H4 (cell line): Measurements from ENCODE around the gene C14orf132. TPM values are rescaled to one million over a fixed set of nuclear protein-coding genes. Genes with fewer than 3 reads are reported as not detected.
"Not testable (repeated sequence)": the region's sequence is repeated elsewhere in the genome, so short reads cannot be mapped to it uniquely, and the experiment has no call there.

Source experiments
- DNase-seq: peaks from one replicate; pipeline ENCODE4 v3.0.0-alpha.2; 2015; ENCODE audit warnings: low spot score
- total RNA-seq: library from RNA; depleted of rRNA; stranded (reverse); fragments of >200 nt; shearing (Covaris generic); gene quantifications from 2 replicates; pipeline ENCODE4 v1.2.3, GENCODE V29; 2014

The C14orf132 gene
- total RNA-seq, 1 experiment from 2014 or later = 7.4 TPM

GRCh38 chr14:96059519-96060135, 20.5 kb downstream of the C14orf132 start:
- no peak for DNase-seq

DNA sequence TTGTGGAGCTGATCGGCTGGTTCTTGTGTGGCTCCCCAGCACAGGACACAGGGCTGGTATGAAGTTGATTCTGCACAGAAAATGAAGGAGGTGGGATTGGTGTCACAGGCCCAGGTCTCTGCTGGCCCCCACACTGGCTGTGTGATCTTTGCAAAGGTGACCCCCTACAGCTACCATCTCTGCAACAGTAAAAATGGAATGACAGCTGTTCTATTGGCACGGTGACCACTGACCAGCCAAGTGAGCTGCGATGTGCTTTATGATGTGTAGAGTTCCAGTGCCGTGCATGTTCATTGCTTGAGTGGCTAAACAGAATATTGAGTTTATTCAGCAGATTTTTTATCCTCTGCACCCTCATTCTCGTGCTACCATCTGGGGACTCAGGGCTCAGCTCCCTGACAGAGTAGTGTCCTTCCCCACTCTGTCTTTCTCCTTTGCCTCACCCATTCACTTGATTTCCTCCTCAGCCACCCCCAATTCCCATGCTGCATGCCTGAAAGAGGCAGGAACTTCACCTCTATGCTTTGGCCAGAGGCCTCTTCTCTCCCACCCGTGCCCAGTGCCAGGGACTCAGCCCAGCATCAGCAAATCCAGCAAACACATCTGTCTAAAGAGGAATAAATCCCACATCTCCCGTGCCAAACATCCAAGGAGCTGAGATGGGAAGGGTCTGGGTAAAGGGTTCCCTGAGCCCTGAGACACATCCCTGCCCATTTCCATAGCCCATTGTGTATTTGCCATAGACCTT, 21.2 kb downstream of the C14orf132 start:
- DNase-seq = no peak

- no peak for DNase-seq
Observed at GRCh38 chr14:96062010-96062409, 22.8 kb downstream of the C14orf132 start.

DNA sequence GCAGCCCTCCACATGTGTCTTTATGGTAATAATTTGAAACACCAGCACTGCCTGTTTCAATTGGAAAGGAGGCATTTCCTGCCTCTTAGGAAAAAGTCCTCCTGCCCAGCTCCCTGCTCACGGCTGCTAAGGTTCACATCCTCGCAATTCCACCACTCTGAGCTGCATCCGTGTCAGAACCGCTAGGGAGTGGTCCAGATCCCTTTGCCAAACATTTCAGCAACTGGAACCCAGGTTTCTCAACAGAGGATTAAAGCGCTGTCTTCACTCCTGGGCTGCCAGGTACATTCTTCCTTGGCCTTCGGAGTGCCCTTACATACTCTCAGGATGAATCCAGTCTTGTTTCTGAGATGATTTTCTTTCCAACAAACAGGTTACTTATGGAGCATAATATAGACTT, 23.3 kb downstream of the C14orf132 start:
- no peak for DNase-seq

GRCh38 chr14:96064866-96065265, 25.7 kb downstream of the C14orf132 start:
- DNase-seq = no peak

GRCh38 chr14:96065661-96066459, 26.7 kb downstream of the C14orf132 start:
- DNase-seq = no peak

DNA sequence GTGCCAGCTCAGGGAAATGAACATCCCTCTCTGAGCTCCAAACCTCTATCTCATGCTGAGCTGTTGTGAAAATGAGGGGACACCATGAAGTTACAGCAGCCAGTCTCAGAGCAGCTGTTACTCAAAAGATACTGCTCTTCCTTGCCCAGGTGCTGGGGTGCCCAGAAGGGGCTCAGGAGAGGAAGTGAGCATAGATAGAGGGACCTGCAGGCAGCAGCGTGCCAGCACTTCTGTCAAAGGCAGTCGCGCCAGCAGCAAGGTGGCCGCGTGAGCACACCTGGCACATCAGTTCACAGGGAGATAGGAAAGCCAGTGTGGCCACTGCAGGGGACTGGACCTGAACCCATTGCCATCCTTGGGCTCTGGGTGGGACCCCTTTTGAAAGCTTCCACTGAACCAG, 27.8 kb downstream of the C14orf132 start:
- DNase-seq = no peak

- DNase-seq = no peak
Observed at GRCh38 chr14:96067985-96068930, 29.1 kb downstream of the C14orf132 start.

DNA sequence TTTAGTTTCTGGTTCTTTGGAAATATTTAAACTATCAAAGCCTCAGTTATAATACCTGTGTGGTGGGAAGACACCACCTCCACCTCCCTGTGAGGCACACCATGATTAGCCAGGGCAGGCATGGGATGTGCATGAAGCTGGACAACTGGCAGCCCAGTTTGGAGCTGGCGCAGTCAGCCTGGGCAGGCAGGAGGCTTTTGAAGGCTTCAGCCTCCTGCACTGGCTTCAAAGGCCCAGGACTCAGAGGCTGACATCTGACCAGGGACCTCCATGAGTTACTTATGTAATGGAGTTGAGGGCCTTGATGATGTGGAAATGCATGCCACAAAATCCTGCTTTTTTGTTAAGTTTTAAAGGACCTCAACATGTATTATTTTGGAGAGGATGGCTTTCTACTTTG, 30.3 kb downstream of the C14orf132 start:
- no peak for DNase-seq

- no peak for DNase-seq
Observed at GRCh38 chr14:96071561-96071960, 32.4 kb downstream of the C14orf132 start.

DNA sequence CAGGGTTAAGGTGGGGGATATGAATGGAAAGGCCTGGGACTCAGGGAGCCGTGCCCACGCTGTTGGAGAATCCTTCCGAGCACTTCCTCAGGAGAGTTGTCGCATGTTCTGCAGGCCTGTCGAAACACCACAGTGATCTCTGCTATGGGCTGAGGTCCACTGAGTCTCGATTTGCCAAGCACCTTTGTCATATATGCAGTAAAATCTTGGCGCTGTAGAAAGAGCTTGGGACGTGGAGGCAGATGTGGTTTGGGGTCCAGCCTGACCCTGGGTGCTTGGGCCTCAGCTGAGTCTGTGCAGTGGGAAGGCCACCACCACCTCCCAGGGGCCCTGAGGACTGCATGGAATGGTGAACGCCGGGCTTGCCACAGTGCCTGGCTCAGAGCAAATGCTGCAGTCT, 32.9 kb downstream of the C14orf132 start:
- no peak for DNase-seq

- no peak for DNase-seq
Observed at GRCh38 chr14:96072746-96073145, 33.6 kb downstream of the C14orf132 start.

- DNase-seq = not testable (repeated sequence)
Observed at GRCh38 chr14:96073260-96074039, 34.3 kb downstream of the C14orf132 start.

DNA sequence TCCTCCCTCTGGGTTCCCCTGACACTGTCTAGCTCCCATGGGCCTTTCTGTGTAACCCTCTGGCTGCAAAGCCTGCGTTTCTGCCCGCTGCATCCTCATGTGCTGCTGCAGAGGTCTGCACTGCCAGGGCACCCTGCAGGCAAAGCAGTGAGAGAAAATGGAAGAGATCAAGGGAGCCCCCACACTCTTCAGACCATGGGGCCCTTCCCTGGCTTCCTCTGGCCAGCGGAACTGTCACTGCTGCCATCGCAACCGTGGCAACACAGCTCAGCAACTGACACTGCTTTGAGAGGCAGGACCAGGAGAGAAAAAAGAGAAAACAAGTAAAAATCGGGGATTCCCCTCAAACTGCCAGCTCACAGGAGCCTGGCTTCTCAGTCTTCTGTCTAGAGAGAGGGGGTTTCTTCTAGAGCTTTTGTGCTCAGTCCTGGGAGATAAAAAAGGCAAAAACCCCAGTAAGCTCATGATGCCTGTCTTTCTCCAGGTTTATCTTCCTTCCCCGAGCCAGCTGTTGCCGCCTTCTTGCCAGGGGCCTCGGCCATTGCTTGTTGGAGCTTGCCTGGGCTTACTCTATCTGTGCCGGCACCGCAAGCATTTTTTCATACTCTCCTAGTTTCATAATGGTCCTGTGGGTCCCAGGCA, 38.9 kb downstream of the C14orf132 start:
- no peak for DNase-seq

DNA sequence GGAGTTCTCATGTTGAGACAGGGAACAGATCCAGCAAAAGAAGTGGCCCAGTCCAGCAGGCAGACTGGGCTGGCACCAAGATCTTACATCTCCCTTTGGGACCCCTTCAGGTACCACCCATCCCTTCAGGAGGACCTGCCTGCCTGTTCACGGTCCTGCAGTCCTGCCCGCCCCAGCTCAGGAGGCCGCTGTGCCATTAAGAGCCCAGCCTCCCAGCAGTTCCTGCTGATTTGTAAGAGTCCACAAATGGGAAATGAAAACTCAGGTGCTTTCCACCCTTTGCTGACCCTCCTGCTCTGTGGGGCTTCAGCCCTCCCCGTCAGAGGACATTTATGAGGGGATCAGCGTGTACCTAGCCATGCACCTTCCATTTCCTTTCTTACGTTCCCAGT, 39.5 kb downstream of the C14orf132 start:
- DNase-seq = no peak

GRCh38 chr14:96079066-96079465, 39.9 kb downstream of the C14orf132 start:
- DNase-seq = no peak

- no peak for DNase-seq
Observed at GRCh38 chr14:96080571-96080970, 41.4 kb downstream of the C14orf132 start.

DNA sequence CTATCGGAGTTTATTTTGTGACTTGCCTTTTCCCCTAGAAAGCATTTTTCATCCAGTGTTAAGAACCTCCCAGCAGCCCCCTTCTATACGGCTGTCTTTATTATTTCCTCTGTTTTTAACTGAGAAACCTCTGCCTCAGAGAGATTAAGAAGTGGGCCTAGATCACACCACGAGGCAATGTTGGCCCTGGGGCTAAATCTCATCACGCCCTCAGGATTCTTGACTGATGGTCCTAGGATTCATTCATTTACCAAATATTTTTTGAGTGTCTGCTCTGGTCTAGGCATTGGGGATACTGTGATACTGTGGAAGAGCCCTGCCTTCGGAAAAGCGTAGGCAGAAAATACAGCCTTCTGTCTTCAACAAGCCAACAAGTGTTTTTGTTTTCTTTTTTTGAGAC, 42.1 kb downstream of the C14orf132 start:
- no peak for DNase-seq

DNA sequence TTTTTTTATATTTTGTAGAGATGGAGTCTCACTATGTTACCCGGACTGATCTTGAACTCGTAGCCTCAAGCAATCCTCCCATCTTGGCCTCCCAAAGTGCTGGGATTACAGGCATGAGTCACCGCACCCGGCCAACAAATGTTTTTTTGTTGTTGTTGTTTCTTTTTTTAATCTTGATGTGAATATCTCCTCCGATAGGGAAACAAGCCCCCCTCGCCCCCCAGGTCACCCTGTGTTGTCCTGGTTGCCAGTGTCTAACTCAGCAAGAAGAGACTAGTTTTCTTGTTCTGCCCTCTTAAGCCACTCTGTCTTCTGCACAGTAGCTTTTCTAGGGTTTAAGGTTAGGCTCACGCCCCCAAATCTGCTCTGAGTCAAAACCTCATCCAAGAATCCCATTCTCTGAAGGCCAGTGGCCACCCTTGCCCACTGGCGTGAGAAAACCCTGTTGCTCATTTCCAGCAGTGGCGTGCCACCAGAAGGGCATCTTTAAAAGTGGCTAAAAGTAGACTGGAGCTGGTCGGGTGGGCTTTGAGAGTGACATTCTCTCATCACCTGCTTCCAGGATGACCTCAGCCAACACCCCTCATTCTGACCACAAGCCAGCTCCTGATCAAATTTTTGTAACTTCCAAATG, 42.7 kb downstream of the C14orf132 start:
- no peak for DNase-seq
